ENCODE measurements around the gene SARNP.

GRCh38 chr12:55845785-55846496 is 28.4 kb upstream of the SARNP start:
- TF ChIP-seq SP1 (IDR thresholded peaks at IDR 0.05; ENCODE audit: low read depth, low read length) (no peak), CREB1 (IDR thresholded peaks at IDR 0.05; ENCODE audit: low read depth) (no peak), NFYA (IDR thresholded peaks at IDR 0.05; ENCODE audit: borderline replicate concordance, low read depth, low read length) (no peak), POLR2A (IDR thresholded peaks at IDR 0.05; ENCODE audit: low read depth, low read length) (no peak), CBX5 (IDR thresholded peaks at IDR 0.05; ENCODE audit: low read depth) (no peak), NR2C2 (IDR thresholded peaks at IDR 0.05; ENCODE audit: borderline replicate concordance, control insufficient read depth, insufficient read length, low read depth) (no peak), NFYB (IDR thresholded peaks at IDR 0.05; ENCODE audit: insufficient read depth, low read depth, low read length) (no peak), TCF3 (IDR thresholded peaks at IDR 0.05; ENCODE audit: borderline replicate concordance, insufficient read depth, low read depth, low read length) (no peak), CTCF (IDR thresholded peaks at IDR 0.05 in 2 of 3, conservative IDR thresholded peaks at IDR 0.05 in 1 of 3; ENCODE audit: control insufficient read depth in 2 of 3, extremely low read depth in 1 of 3, insufficient read depth in 1 of 3, low read depth in 3 of 3, low read length in 3 of 3) (no peak), REST (IDR thresholded peaks at IDR 0.05; ENCODE audit: low read depth, low read length) (no peak), FOXM1 (IDR thresholded peaks at IDR 0.05; ENCODE audit: low read depth, low read length) (no peak)

All from GM12878 (cell line).